DMS53 treated with DMSO at 0.1 percent for 48 hours (cell line): Measurements from ENCODE around the gene PATE4.
A peak's percentile ranks its signal among the peaks of the same experiment; 100 is the strongest.
"Not testable (repeated sequence)": the region's sequence is repeated elsewhere in the genome, so short reads cannot be mapped to it uniquely, and the experiment has no call there.

ENCODE experiments used
- DNase-seq: peaks from one replicate; lab custom pipeline; 2025; ENCODE audit not compliant: unreplicated experiment; lab: John Stamatoyannopoulos, UW

The PATE4 gene

GRCh38 chr11:125833016-125833415 lies at the start of gene PATE4:
TSS of gene PATE4 (plus strand) at chr11:125833316. CDS start at chr11:125833360, 44 bp downstream.
- DNase-seq, result no peak

- DNase-seq, result no peak
These were observed 48.4 kb upstream of the PATE4 start for GRCh38 chr11:125784678-125785077.

- no peak for DNase-seq
These were observed 45.3 kb upstream of the PATE4 start, which contains the start of gene PATE3 for GRCh38 chr11:125787827-125788226. TSS of gene PATE3 (plus strand) at chr11:125788127. CDS start at chr11:125788152, 25 bp downstream.

GRCh38 chr11:125790825-125791224 lies 42.3 kb upstream of the PATE4 start:
- DNase-seq, result no peak

- DNase-seq, result no peak
These were observed 35.5 kb upstream of the PATE4 start for GRCh38 chr11:125797641-125798040.

- no peak for DNase-seq
These were observed 33.3 kb upstream of the PATE4 start for GRCh38 chr11:125799808-125800207.

GRCh38 chr11:125802387-125802786 lies 30.7 kb upstream of the PATE4 start:
- DNase-seq, result no peak

- DNase-seq, result no peak
These were observed 25.2 kb upstream of the PATE4 start for GRCh38 chr11:125807909-125808308.

GRCh38 chr11:125835748-125836147 lies 2.6 kb downstream of the PATE4 start:
- DNase-seq, result no peak

- DNase-seq, result no peak
These were observed 9.3 kb downstream of the PATE4 start for GRCh38 chr11:125842321-125842948.

- no peak for DNase-seq
These were observed 13.1 kb downstream of the PATE4 start for GRCh38 chr11:125846188-125846587.

GRCh38 chr11:125857670-125858069 lies 24.6 kb downstream of the PATE4 start:
- DNase-seq, result not testable (repeated sequence)

GRCh38 chr11:125862786-125863185 lies 29.7 kb downstream of the PATE4 start:
- DNase-seq, result not testable (repeated sequence)

GRCh38 chr11:125865354-125865753 lies 32.2 kb downstream of the PATE4 start:
- not testable (repeated sequence) for DNase-seq

GRCh38 chr11:125869521-125869920 lies 36.4 kb downstream of the PATE4 start:
- no peak for DNase-seq

- DNase-seq, result no peak
These were observed 38.4 kb downstream of the PATE4 start for GRCh38 chr11:125871391-125872137.

- no peak for DNase-seq
These were observed 39.0 kb downstream of the PATE4 start for GRCh38 chr11:125872138-125872491.

- DNase-seq, result no peak
These were observed 40.9 kb downstream of the PATE4 start for GRCh38 chr11:125873881-125874555.

- DNase-seq, result peak; percentile 69
These were observed 41.5 kb downstream of the PATE4 start for GRCh38 chr11:125874556-125875124.

GRCh38 chr11:125881291-125881690 lies 48.2 kb downstream of the PATE4 start:
- no peak for DNase-seq

- no peak for DNase-seq
These were observed 50.3 kb downstream of the PATE4 start for GRCh38 chr11:125883375-125883774.

- peak; percentile 71 for DNase-seq
These were observed 53.9 kb downstream of the PATE4 start for GRCh38 chr11:125886997-125887372.
